ENCODE data around the gene ZNF57.

DNA sequence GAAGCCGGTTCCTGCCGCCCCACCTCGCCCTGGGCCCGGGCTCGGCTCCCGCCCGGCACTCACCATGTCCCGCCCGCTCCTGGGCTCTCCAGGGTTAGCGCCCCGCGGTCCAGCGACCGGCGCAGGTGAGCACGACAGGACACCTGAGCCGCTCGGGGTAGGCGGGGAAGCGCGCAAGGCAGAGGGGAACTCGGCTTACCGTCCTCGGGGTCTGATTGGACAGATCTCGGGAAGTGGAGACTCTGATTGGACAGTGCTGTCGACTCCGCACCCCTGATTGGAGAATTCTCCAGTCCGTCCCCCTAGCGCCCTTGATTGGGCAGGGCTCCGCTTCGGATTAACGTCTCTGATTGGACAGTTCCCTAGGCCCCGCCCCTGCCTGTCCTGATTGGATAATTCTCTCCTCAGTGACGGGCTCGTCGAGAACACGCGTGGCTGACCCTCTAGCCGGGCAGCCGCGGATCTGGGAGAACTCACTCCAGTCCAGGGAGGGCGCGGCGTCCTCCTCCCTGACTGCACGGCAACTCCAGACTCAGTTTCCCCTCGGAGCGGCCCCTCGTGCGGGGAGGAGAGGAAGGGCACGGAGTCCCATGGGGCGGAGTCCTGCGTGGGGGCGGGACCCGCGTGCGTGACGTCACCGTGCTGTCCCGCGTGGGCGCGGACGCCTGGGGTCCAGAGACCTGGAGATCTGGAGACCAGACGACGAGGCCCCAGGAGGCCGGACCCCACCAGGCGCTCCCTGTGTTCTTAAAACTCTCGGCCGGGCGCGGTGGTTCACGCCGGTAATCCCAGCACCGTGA, 44.2 kb downstream of the ZNF57 start, which contains the start of gene ZNF77:
- TF ChIP-seq, protein P1, sequence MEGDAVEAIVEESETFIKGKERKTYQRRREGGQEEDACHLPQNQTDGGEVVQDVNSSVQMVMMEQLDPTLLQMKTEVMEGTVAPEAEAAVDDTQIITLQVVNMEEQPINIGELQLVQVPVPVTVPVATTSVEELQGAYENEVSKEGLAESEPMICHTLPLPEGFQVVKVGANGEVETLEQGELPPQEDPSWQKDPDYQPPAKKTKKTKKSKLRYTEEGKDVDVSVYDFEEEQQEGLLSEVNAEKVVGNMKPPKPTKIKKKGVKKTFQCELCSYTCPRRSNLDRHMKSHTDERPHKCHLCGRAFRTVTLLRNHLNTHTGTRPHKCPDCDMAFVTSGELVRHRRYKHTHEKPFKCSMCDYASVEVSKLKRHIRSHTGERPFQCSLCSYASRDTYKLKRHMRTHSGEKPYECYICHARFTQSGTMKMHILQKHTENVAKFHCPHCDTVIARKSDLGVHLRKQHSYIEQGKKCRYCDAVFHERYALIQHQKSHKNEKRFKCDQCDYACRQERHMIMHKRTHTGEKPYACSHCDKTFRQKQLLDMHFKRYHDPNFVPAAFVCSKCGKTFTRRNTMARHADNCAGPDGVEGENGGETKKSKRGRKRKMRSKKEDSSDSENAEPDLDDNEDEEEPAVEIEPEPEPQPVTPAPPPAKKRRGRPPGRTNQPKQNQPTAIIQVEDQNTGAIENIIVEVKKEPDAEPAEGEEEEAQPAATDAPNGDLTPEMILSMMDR (IDR thresholded peaks at IDR 0.05; ENCODE audit: low read length) = no peak
- TF ChIP-seq EZH2 (IDR thresholded peaks at IDR 0.05; ENCODE audit: borderline replicate concordance, low read length) = no peak

Measured in OCI-LY1 (cell line).